KMS-11 (cell line): ENCODE results near the gene PRXL2A.

Source experiments
- H2AFZ ChIP-seq: fragments of 200-600 bp; sonication (generic); 2 replicates; pipeline ENCODE4 v1.6.1; 2016; ENCODE audit warnings: antibody characterized with exemption, mixed run types, low read depth
- H3K27ac ChIP-seq: fragments of 200-600 bp; sonication (generic); 2 replicates; pipeline ENCODE4 v1.6.1; 2016; ENCODE audit warnings: mild to moderate bottlenecking, mixed run types
- H3K27me3 ChIP-seq: fragments of 200-600 bp; sonication (generic); 2 replicates; pipeline ENCODE4 v1.6.1; 2017; ENCODE audit warnings: mild to moderate bottlenecking, low read depth, mixed run types, moderate library complexity; ENCODE audit not compliant: insufficient read depth
- H3K36me3 ChIP-seq: fragments of 200-600 bp; sonication (generic); 2 replicates; pipeline ENCODE4 v1.6.1; 2017; ENCODE audit warnings: mild to moderate bottlenecking, mixed run types; ENCODE audit not compliant: insufficient read depth
- H3K4me1 ChIP-seq: fragments of 200-600 bp; sonication (generic); 2 replicates; pipeline ENCODE4 v1.6.1; 2016; ENCODE audit warnings: mild to moderate bottlenecking, low read depth, mixed run types; ENCODE audit not compliant: poor library complexity, severe bottlenecking
- H3K4me2 ChIP-seq: fragments of 200-600 bp; sonication (generic); 2 replicates; pipeline ENCODE4 v1.7.0; 2016; ENCODE audit warnings: mild to moderate bottlenecking, mixed run types
- H3K4me3 ChIP-seq: fragments of 200-600 bp; sonication (generic); IDR thresholded peaks from 2 replicates; pipeline ENCODE4 v1.6.1; 2017; ENCODE audit warnings: low read depth, low read length, mixed read lengths; ENCODE audit not compliant: insufficient read depth
- H3K79me2 ChIP-seq: fragments of 200-600 bp; sonication (generic); 2 replicates; pipeline ENCODE4 v1.6.1; 2016; ENCODE audit warnings: low read depth, mixed run types; ENCODE audit not compliant: insufficient read depth
- H3K9ac ChIP-seq: fragments of 200-600 bp; sonication (generic); 2 replicates; pipeline ENCODE4 v1.6.1; 2016; ENCODE audit warnings: mild to moderate bottlenecking, mixed run types
- H4K20me1 ChIP-seq: fragments of 200-600 bp; sonication (generic); 2 replicates; pipeline ENCODE4 v1.6.1; 2016; ENCODE audit warnings: mild to moderate bottlenecking, mixed run types; ENCODE audit not compliant: insufficient read depth
- CTCF ChIP-seq: fragments of 200-600 bp; sonication (generic); conservative IDR thresholded peaks from 2 replicates; pipeline ENCODE4 v1.6.1; 2017; ENCODE audit warnings: low read depth, mild to moderate bottlenecking, antibody characterized with exemption, low read length, moderate library complexity, mixed read lengths

PRXL2A gene

GRCh38 chr10:80460399-80461207 lies 52.3 kb downstream of the PRXL2A start:
- Histone ChIP-seq H2AFZ (no peak overlapping the region), H3K4me2 (no peak overlapping the region), H3K79me2 (peaks cover 20% of the 10 kb centered on the region; the same call in 1 of the 2 replicates), H3K4me3 (no peak overlapping the region), H3K27ac (no peak overlapping the region), H3K4me1 (peaks cover 58% of the 10 kb centered on the region), H3K9ac (no peak overlapping the region), H3K27me3 (no peaks in the 10 kb centered on the region), H3K36me3 (no peaks in the 10 kb centered on the region), H4K20me1 (no peaks in the 10 kb centered on the region)
- no peak for TF ChIP-seq CTCF

GRCh38 chr10:80461208-80462183 lies 53.1 kb downstream of the PRXL2A start:
- Histone ChIP-seq H3K79me2 (peaks cover 16% of the 10 kb centered on the region; the same call in 1 of the 2 replicates), H3K27ac (no peak overlapping the region), H3K9ac (no peak overlapping the region), H3K36me3 (no peaks in the 10 kb centered on the region), H4K20me1 (no peaks in the 10 kb centered on the region), H3K4me2 (no peak overlapping the region), H3K27me3 (no peaks in the 10 kb centered on the region), H3K4me1 (peaks cover 57% of the 10 kb centered on the region), H3K4me3 (no peak overlapping the region), H2AFZ (no peak overlapping the region)
- no peak for TF ChIP-seq CTCF

GRCh38 chr10:80462299-80462980 lies 54.1 kb downstream of the PRXL2A start:
- H3K9ac ChIP-seq = no peak overlapping the region

More at GRCh38 chr10:80462299-80462980, 54.1 kb downstream of the PRXL2A start:
- H3K4me2 ChIP-seq = no peak overlapping the region
- H3K36me3 ChIP-seq = no peaks in the 10 kb centered on the region
- no peak for TF ChIP-seq CTCF
- no peaks in the 10 kb centered on the region for H3K27me3 ChIP-seq
- H4K20me1 ChIP-seq = no peaks in the 10 kb centered on the region
- H3K79me2 ChIP-seq = peaks cover 9% of the 10 kb centered on the region; the same call in 1 of the 2 replicates
- H3K4me1 ChIP-seq = peaks cover 50% of the 10 kb centered on the region
- H3K4me3 ChIP-seq = no peak overlapping the region
- H2AFZ ChIP-seq = no peak overlapping the region
- H3K27ac ChIP-seq = no peak overlapping the region
